ENCODE measurements around the gene CDC34. TPM values are rescaled to one million over a fixed set of nuclear protein-coding genes. Genes with fewer than 3 reads are reported as not detected.

Gene CDC34
- total and polyA plus RNA-seq, 9 of the 15 experiments (the other 6 are each of a cell fraction or from before 2014, with no cell fraction given) = 0.80 to 203 (median 65.5) TPM

DNA sequence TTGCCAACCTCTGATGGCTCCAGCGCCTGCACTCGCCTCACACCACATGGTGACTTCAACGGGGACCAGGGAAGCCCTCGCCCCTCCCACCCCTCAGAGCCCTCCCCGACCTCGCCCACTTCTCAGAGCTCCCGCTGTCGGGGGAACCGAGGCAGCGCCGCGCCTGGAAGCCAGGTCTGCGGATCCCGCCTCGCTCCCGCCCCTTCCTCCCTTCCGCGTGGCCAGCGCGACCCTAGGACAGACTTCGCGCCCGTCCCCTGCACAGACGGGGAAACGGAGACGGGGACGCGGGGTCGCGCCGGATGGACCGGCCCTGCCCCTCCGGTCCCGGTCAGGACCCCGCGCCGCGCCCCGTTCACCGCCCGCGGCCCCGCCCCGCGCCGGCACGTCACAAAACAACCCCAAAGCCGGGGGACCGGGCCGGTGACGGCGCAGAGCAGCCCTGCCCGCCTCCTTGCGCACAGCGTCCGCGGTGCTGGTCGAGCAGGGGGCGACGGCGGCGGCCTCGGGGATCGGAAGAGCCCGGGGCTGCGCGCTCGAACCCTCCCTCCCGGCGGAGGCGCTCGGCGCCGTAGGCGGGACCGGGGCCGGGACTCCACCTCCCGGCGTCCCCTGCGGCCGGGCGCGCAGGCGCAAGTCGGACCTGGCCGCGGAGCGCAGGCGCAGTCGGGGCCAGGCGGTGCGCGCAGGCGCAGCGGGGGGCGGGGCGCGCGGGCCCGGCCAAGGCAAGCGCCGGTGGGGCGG is 379 bp upstream of the CDC34 start (continued):
- TF ChIP-seq ZNF518B (CRISPR knock-in tag; IDR thresholded peaks at IDR 0.05) = no peak
- no peak for TF ChIP-seq PHF21A (IDR thresholded peaks at IDR 0.05; ENCODE audit: borderline replicate concordance, low read depth)
- TF ChIP-seq ARID4B (CRISPR knock-in tag; IDR thresholded peaks at IDR 0.05) = peak; percentile 78
- TF ChIP-seq ZBTB1 (CRISPR knock-in tag; IDR thresholded peaks at IDR 0.05; ENCODE audit: borderline replicate concordance, low read depth) = no peak
- TF ChIP-seq FOXJ2 (tag; IDR thresholded peaks at IDR 0.05) = no peak
- TF ChIP-seq ZC3H8 (IDR thresholded peaks at IDR 0.05) = no peak
- no peak for TF ChIP-seq ZNF551 (CRISPR knock-in tag; IDR thresholded peaks at IDR 0.05)
- no peak for TF ChIP-seq NFRKB (IDR thresholded peaks at IDR 0.05; ENCODE audit: low read depth)
- no peak for TF ChIP-seq ZFPM2 (CRISPR knock-in tag; IDR thresholded peaks at IDR 0.05)
- TF ChIP-seq DACH1 (IDR thresholded peaks at IDR 0.05; ENCODE audit: partially characterized antibody) = no peak
- TF ChIP-seq PHTF2 (CRISPR knock-in tag; IDR thresholded peaks at IDR 0.05) = no peak
- TF ChIP-seq ZNF12 (CRISPR knock-in tag; IDR thresholded peaks at IDR 0.05) = no peak
- TF ChIP-seq HCFC1 (IDR thresholded peaks at IDR 0.05; ENCODE audit: low read depth, low read length) = peak; percentile 90
- TF ChIP-seq HNRNPUL1 (IDR thresholded peaks at IDR 0.05; ENCODE audit: low read length) = no peak
- peak in 1 of 2 experiments; percentile 69 for TF ChIP-seq E2F6 (IDR thresholded peaks at IDR 0.05; ENCODE audit: borderline replicate concordance in 1 of 2, extremely low read depth in 1 of 2, insufficient read depth in 1 of 2, insufficient read length in 1 of 2, low read depth in 1 of 2, low read length in 1 of 2, poor library complexity in 1 of 2, severe bottlenecking in 1 of 2)
- TF ChIP-seq TFE3 (CRISPR knock-in tag; IDR thresholded peaks at IDR 0.05) = no peak

Measured in K562 (cell line).